Heart left ventricle (tissue), 13 donors: ENCODE results near the gene ABCC3.

Experiments
- CTCF ChIP-seq, 12 donors: fragments of 200-600 bp; sonication (generic) in 4 of 12; IDR thresholded peaks; one replicate each; pipeline versions ENCODE4 v1.5.0 to v1.8.0; 2018 to 2022; ENCODE audit warnings: antibody characterized with exemption in 12 of 12, mild to moderate bottlenecking in 5 of 12
- POLR2A ChIP-seq, 2 donors: fragments of 450-650 bp; IDR thresholded peaks; one replicate each; pipeline ENCODE4 v1.6.1; 2017; ENCODE audit warnings: antibody characterized with exemption in 2 of 2, mild to moderate bottlenecking in 2 of 2, moderate library complexity in 2 of 2
- donor health status: ischemic (EF 13 %, LVEDD 7.1; RV severe dilation, severe dysfunction).
- donor health status: DM: no; HTN: yes; CAD: no.
- donor health status: DM: no; HTN: no; CAD: no.
- donor health status: ischemic (EF 25% LVEDD 6.9; RV normal size, moderate dysfunction).
- donor health status: ischemic (EF 25% LVEDD 5.7; RV mildly dilated, moderate dysfunction).
- donor health status: ischemic (EF 35%, LVEDD 5.7; RV mildly dilated, moderate dysfunction).
- donor health status: nonischemic (EF 11% LVEDD 7.7; RV severe dilation, severe dysfunction).
- donor health status: DM: yes; HTN: yes; CAD: no.
- donor health status: PGD.
- donor health status: ischemic (EF 29% LVEDD 5.4; RV normal size, mild dysfunction).
- donor health status: nonischemic (EF 23%, LVEDD 6.1; RV moderate dilation, normal function).

GRCh38 chr17:50687200-50688066, 52.8 kb downstream of the ABCC3 start:
- TF ChIP-seq CTCF (IDR thresholded peaks at IDR 0.05): no peak
- TF ChIP-seq POLR2A (IDR thresholded peaks at IDR 0.05): no peak
